Measurements from ENCODE around the gene HOXC9.

Gene HOXC9

DNA sequence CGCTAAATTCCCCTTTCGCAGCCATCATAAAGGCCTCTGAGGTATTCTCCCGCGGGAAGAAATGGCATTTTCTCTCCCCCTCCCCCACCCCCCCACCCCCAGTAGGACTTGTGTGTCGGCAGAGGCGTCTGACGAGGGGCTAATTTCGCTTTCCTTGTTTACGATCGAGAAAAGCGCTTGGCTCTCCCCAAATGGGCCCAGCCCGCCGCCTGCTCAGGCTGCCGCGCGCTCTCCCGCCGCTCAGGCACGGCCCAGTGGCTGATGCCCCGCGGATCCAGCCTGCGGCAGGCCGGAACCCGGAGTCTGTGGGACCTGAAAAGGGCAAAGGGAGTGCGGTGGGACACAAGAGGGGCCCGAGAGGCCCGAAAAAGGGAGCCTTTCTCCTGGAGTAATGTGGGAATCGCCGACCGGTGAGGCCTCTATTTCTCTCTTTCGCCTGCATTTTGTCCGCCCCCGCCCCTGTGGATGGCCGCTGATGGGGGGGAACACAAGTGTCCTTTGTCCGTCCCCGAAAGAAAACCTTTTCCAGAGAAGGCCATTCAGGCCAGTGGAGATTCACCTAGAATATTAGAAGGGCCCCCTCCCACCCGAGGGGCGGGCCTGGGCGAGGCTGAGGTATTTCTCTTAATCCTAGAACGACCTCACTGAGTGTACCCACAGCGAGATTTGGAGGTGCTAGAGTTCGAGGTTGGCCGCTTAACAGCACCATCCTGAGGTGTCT lies 19.3 kb downstream of the HOXC9 start:
- peaks cover 18% of the 10 kb centered on the region for H3K4me1 ChIP-seq (ENCODE audit: control insufficient read depth, insufficient read depth, low read length, unreplicated experiment)
- no peaks in the 10 kb centered on the region for H3K27me3 ChIP-seq (ENCODE audit: insufficient read depth, low read length)
- H3K4me3 ChIP-seq (ENCODE audit: low read depth, low read length): peak overlapping the region; percentile 1; the same call in 1 of the 2 replicates
- no peak overlapping the region for H3K27ac ChIP-seq (ENCODE audit: low read depth, low read length)
- H3K79me2 ChIP-seq (ENCODE audit: control insufficient read depth, insufficient read depth, low read length, unreplicated experiment): no peaks in the 10 kb centered on the region
- no peak overlapping the region for H2AFZ ChIP-seq (ENCODE audit: low read length, unreplicated experiment)
- H3K36me3 ChIP-seq (ENCODE audit: insufficient read depth, low read length): no peaks in the 10 kb centered on the region

DNA sequence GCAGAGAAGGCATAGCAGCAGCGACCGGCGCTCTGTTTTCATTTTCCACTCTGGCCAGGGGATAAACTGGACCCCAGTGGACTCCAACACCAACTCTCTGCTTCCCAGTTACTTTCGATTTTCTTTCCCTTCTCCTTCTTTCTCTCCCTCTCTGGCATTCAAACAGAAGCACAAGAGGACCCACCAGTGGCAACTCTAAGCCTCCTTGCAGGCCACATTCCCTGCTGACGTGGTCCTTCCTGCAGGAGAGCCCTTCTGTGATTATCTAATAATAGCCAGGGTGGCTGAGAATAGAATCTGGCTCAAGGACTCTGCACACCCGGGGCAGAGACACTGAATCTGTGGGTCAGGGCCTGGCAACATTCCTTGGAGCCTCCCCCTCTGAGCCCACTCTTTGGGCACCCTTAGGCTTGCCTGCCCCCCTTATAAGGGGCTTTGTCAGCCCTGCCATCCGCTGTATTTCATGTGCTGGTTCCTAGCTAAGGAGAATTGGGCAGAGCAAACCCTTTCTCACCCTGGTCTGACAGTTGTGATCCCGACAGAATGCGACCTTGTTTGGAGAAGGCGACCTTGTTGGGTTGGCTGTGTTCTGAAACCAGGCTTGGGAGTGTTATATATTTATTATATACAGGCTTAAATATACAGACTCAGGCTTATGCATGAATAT lies 20.1 kb downstream of the HOXC9 start:
- H3K4me1 ChIP-seq (ENCODE audit: control insufficient read depth, insufficient read depth, low read length, unreplicated experiment): peaks cover 15% of the 10 kb centered on the region
- no peak overlapping the region for H2AFZ ChIP-seq (ENCODE audit: low read length, unreplicated experiment)
- peak overlapping the region; percentile 1; the same call in 1 of the 2 replicates for H3K4me3 ChIP-seq (ENCODE audit: low read depth, low read length)
- no peaks in the 10 kb centered on the region for H3K27me3 ChIP-seq (ENCODE audit: insufficient read depth, low read length)
- H3K79me2 ChIP-seq (ENCODE audit: control insufficient read depth, insufficient read depth, low read length, unreplicated experiment): no peaks in the 10 kb centered on the region
- no peaks in the 10 kb centered on the region for H3K36me3 ChIP-seq (ENCODE audit: insufficient read depth, low read length)
- no peak overlapping the region for H3K27ac ChIP-seq (ENCODE audit: low read depth, low read length)

DNA sequence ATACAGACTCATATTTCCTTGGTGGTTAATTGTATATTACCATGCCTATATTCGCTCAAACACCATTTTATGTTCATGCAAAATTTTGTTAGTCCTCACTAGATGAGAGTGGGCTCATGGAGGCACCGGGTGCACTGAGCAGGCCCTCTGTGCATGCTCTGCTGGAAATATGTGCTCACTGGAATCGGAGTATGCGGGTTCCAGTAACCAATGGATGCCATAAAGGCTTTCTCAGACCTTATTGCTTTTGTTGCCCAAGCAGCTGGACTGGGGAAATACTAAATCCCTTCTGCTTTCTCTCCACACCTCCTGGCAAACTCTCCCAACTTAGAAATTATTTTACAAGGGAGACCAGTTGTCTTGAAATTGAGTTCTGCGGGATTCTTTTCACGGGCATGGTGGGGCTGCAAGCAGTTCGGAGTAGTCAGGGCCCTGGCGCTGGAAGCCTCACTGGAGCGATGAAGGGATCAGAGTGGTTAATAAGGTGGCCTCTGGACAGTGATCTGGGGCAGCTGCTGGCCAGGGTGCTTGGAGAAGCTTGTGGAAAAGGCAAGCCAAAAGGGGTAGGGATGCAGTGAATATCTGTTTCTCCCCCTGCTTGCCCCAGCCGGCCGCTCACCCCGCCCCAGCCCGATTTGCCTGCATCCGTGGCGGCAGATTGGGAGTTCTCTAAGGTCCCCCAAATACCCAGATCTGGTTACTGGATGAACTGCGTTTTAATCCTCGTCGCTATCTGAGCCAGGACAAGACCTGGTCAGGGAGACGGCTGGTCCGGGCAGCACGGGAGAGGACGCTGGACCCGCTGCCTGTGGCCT lies 20.8 kb downstream of the HOXC9 start:
- H3K79me2 ChIP-seq (ENCODE audit: control insufficient read depth, insufficient read depth, low read length, unreplicated experiment): no peaks in the 10 kb centered on the region
- H3K4me3 ChIP-seq (ENCODE audit: low read depth, low read length): no peak overlapping the region
- H3K4me1 ChIP-seq (ENCODE audit: control insufficient read depth, insufficient read depth, low read length, unreplicated experiment): peaks cover 13% of the 10 kb centered on the region
- H3K27ac ChIP-seq (ENCODE audit: low read depth, low read length): no peak overlapping the region
- no peaks in the 10 kb centered on the region for H3K27me3 ChIP-seq (ENCODE audit: insufficient read depth, low read length)
- H3K36me3 ChIP-seq (ENCODE audit: insufficient read depth, low read length): no peaks in the 10 kb centered on the region
- H2AFZ ChIP-seq (ENCODE audit: low read length, unreplicated experiment): no peak overlapping the region

DNA sequence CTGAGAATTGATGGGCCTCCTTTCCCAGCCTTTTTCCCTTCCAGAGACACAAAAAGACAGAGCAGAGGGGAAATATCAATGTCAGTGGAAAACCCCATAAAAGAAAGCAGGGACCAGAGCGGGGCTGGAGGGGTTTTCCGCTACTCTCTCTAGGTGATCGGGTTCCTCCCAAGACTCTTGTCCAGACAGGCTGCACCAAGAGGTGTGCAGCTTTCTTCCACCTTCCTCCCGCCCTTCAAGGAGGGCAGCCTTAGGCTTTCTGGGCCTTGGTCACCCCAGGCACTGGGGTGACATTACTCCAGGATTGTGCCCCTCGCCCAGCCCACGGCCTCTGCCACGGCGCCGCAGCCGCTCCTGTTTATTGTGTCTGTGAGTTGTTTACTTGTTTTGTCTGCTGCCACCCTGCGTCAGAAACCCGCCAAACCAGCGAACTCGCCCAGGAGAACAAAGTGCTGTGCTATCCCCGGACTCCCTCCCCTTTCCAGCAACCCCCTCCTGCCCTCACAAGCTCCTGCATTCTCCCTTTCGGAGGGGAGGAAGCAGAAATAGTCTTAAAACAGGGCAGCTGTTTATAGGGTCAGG lies 21.6 kb downstream of the HOXC9 start:
- Histone ChIP-seq H3K4me1 (ENCODE audit: control insufficient read depth, insufficient read depth, low read length, unreplicated experiment) (peaks cover 11% of the 10 kb centered on the region), H3K4me3 (ENCODE audit: low read depth, low read length) (no peak overlapping the region), H3K27me3 (ENCODE audit: insufficient read depth, low read length) (no peaks in the 10 kb centered on the region), H2AFZ (ENCODE audit: low read length, unreplicated experiment) (no peak overlapping the region), H3K27ac (ENCODE audit: low read depth, low read length) (no peak overlapping the region), H3K79me2 (ENCODE audit: control insufficient read depth, insufficient read depth, low read length, unreplicated experiment) (no peaks in the 10 kb centered on the region), H3K36me3 (ENCODE audit: insufficient read depth, low read length) (no peaks in the 10 kb centered on the region)

DNA sequence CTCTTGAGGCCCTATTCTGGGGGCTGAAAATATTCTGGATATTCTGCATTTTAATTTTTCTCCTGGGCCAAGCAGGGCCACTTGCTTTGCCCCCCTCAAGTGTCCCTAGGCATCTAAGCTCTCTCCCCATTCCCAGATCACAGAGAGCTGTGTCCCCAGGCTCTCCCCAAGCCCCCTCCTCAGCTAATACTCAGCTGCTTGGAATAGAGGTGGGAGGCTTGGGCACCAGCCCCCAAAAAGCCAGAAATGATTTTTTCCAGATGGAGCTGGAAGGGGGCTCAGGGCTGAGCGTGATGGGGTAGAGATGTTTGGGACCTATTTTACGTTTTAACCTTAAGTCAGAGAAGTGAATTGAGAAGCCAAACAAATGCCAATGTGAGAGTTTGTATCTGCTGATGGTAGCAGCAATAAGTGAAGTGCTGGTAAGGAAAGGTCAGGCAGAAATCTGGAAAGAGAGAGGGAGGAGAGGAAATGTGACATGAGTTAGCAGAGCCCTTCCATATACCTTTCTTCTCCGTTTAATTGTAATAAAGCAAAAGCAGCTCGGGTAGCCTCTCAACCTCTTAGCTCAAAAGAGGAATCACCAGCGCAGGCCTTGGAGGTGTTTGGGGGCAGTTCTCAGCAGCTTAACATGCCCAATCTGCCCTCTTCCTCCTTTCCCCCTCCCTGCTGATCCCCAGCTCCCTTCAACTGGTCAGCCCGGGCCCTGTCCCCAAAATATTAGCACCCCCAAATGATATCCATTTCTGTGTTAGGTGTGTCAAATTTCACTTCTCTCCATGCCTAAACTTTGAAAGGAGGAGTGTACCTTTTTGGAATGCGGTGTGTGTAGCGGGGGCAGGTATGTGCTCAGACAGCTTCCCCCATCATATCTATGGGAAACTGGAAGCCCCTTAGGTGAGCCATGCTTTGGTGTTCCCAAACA lies 23.3 kb downstream of the HOXC9 start:
- Histone ChIP-seq H3K36me3 (ENCODE audit: insufficient read depth, low read length) (no peaks in the 10 kb centered on the region), H3K27me3 (ENCODE audit: insufficient read depth, low read length) (no peaks in the 10 kb centered on the region), H3K79me2 (ENCODE audit: control insufficient read depth, insufficient read depth, low read length, unreplicated experiment) (no peaks in the 10 kb centered on the region), H2AFZ (ENCODE audit: low read length, unreplicated experiment) (no peak overlapping the region), H3K4me1 (ENCODE audit: control insufficient read depth, insufficient read depth, low read length, unreplicated experiment) (peaks cover 8% of the 10 kb centered on the region), H3K27ac (ENCODE audit: low read depth, low read length) (no peak overlapping the region), H3K4me3 (ENCODE audit: low read depth, low read length) (no peak overlapping the region)

DNA sequence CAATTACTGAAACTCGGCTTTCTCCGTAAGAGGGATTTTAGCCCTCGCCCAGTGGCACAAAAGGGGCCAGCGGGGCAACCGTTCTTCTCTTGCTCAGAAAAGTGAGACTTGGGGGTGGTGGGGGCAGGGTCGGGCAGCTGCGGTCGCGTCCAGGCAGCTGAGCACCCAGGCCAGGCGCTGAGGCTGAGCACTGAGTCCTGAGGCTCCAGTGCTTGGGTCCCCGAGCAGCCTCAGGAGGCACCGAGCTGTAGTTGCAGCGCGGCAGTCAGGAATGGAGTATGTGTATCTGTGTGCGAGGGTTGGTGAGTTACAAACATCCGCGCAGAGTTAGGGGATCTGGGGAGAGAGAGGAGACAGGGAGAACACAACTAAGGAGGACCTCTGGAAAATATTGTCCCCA lies 24.2 kb downstream of the HOXC9 start:
- H3K79me2 ChIP-seq (ENCODE audit: control insufficient read depth, insufficient read depth, low read length, unreplicated experiment): no peaks in the 10 kb centered on the region
- peaks cover 3% of the 10 kb centered on the region for H3K4me1 ChIP-seq (ENCODE audit: control insufficient read depth, insufficient read depth, low read length, unreplicated experiment)
- no peaks in the 10 kb centered on the region for H3K36me3 ChIP-seq (ENCODE audit: insufficient read depth, low read length)
- no peak overlapping the region for H3K27ac ChIP-seq (ENCODE audit: low read depth, low read length)
- H3K27me3 ChIP-seq (ENCODE audit: insufficient read depth, low read length): no peaks in the 10 kb centered on the region
- H2AFZ ChIP-seq (ENCODE audit: low read length, unreplicated experiment): no peak overlapping the region
- H3K4me3 ChIP-seq (ENCODE audit: low read depth, low read length): no peak overlapping the region

DNA sequence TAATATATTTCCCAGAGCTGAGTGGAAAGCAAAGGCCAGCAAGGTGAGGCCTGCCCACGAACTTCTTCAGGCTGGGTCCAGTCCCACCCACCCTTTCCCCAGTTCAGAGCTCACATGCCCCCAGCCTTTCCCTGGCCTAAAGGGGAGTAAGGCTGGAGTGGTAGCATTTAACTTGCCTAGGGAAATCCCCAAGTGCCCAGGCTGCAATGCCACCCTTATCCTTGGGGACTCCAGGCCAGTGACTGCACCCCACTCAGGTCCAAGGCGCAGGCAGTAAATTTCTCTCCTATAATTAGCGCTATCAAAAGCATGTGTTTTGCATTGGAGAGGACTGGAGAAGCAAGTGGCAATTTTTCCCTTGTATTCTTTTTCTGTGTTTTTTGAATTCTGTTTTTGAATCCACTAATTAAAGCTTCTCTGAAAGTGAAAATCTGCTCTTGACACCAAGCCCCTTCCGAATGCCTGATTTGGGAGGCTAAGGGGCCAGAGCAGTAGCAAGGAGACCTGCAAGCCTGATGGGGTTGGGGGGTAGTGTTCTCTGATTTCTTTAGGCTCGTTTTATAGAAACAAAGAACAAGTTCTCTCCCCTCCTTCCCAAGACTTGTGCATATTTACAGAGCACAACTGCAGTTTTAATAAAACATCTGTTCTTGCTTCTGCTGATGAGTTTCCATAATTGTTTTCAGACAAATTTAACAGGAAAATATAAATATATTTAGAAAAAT lies 24.8 kb downstream of the HOXC9 start:
- no peaks in the 10 kb centered on the region for H3K79me2 ChIP-seq (ENCODE audit: control insufficient read depth, insufficient read depth, low read length, unreplicated experiment)
- H3K36me3 ChIP-seq (ENCODE audit: insufficient read depth, low read length): no peaks in the 10 kb centered on the region
- H3K27ac ChIP-seq (ENCODE audit: low read depth, low read length): no peak overlapping the region
- no peak overlapping the region for H3K4me3 ChIP-seq (ENCODE audit: low read depth, low read length)
- H2AFZ ChIP-seq (ENCODE audit: low read length, unreplicated experiment): no peak overlapping the region
- peaks cover 3% of the 10 kb centered on the region for H3K4me1 ChIP-seq (ENCODE audit: control insufficient read depth, insufficient read depth, low read length, unreplicated experiment)
- no peaks in the 10 kb centered on the region for H3K27me3 ChIP-seq (ENCODE audit: insufficient read depth, low read length)

DNA sequence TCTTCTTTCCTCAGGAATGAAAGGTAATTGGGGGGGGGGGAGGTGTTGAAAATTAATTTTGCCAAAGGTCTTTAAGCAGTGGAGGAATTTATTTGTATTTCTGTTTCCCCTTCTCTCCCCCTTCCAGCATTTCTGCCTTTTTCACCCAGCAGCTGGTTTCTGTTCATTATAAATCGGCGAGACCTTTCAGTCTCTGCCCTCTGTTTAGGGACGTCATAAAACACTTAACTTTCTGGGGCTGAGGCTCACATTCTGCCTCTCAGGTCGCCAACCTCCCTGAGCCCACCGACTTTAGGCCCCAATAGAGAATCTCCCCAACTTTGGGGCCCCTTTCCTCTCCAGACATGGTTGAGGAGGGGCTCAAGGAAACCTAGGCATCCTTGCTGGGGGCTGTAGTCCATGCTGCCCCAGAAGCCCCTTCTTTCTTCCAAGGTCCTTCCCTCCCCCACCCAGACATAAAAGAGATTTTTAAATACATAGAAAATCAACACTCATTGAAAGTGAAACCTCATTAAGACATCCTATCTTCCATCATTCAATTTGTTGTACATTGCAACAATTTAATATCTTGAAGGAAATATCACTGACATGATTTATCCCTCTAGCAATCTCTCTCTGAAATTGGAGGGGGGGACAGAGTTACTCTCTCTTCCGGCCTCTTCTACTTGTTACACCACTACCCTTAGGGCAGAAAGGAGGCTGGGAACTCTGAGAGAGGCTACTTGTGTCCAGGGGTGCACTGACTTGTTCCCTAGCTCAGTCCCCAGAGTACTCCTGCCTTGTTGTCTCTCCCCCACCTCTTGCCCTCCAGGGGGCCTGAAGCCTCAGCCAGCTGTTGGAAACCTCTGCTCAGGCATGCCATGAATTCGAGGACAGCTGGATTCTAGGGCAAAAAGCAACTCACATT lies 25.8 kb downstream of the HOXC9 start:
- peaks cover 4% of the 10 kb centered on the region for H3K4me1 ChIP-seq (ENCODE audit: control insufficient read depth, insufficient read depth, low read length, unreplicated experiment)
- H3K4me3 ChIP-seq (ENCODE audit: low read depth, low read length): no peak overlapping the region
- no peak overlapping the region for H3K27ac ChIP-seq (ENCODE audit: low read depth, low read length)
- no peaks in the 10 kb centered on the region for H3K79me2 ChIP-seq (ENCODE audit: control insufficient read depth, insufficient read depth, low read length, unreplicated experiment)
- H3K27me3 ChIP-seq (ENCODE audit: insufficient read depth, low read length): no peaks in the 10 kb centered on the region
- H3K36me3 ChIP-seq (ENCODE audit: insufficient read depth, low read length): no peaks in the 10 kb centered on the region
- H2AFZ ChIP-seq (ENCODE audit: low read length, unreplicated experiment): no peak overlapping the region

Measured in ACC112 (cell line).